NCI-H69 (cell line): ENCODE measurements around the gene SLC17A7.

Experiments
- DNase-seq: peaks from one replicate; lab custom pipeline; 2025; lab: John Stamatoyannopoulos, UW

Gene SLC17A7

DNA sequence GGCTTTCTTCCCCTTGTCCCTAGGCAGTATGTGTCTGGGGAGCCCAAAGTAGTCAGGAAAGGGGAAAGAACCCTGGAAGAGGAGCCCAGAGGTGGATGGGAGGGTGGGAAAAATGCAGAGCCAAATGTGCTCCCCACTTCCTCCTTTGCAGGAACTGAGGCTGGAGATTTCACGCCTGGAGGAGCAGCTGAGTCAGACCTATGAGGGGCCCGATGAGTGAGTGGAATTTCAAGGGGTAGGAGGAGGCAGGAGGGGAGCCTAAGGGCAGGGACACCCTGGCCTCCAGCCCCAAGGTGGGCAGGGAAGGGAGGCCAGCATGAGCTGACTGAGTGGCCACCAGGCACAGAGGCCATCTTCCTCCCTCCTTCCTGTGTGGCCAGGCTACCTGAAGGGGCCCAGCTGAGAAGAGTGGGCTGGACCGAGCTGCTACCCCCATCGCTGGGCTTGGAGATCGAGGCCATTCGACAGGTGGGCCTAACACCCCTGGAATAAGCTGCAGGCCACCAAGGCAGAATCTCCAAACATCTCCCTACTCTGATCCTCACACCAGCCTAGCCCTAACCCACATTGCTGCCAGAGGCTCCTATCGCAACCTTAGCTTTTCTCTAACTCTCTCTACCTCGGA is 32.4 kb downstream of the SLC17A7 start:
- DNase-seq, result no peak

DNA sequence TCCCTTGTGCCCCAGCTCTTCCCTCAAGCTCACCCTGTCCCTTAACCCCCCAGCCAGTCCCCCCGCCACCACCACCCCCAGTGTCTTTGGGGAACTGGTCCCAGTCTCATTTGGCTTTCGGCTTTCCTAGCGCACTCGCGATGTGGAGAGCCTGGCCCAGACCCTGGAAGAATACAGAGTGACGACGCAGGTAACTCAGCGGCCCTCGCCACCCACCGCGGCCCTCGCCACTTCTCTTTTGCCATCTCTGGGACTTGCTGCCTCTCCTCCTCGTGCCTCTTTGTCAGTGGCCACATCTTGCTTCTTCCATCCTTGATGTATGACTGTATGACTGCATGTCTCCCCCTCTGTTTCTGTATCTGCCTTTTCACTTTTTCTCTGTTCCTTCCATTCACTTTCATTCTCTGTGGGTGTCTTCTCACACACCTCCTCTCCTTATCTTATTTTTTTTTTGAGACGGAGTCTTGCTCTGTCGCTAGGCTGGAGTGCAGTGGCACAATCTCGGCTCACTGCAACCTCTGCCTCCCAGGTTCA is 33.8 kb downstream of the SLC17A7 start:
- DNase-seq, result no peak

DNA sequence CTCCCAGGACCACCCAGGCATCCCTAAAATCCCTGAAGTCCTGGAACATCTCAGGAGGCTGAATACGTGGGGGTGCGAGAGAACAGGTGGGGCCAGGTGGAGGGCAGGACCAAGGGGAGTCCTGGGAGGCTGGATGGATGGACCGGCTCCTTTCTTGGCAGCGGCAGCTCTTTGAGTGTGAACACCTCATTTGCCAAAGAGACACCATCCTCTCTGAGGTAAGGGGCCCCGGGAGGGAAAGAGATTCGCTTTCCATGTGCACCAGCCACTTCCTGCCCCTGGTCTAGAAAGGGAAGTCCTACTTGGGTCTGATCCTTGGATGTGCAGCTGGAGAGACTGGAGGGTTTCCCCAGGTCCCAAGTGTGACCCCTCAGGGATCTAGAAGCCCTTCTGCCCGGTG is 34.2 kb downstream of the SLC17A7 start:
- no peak for DNase-seq

DNA sequence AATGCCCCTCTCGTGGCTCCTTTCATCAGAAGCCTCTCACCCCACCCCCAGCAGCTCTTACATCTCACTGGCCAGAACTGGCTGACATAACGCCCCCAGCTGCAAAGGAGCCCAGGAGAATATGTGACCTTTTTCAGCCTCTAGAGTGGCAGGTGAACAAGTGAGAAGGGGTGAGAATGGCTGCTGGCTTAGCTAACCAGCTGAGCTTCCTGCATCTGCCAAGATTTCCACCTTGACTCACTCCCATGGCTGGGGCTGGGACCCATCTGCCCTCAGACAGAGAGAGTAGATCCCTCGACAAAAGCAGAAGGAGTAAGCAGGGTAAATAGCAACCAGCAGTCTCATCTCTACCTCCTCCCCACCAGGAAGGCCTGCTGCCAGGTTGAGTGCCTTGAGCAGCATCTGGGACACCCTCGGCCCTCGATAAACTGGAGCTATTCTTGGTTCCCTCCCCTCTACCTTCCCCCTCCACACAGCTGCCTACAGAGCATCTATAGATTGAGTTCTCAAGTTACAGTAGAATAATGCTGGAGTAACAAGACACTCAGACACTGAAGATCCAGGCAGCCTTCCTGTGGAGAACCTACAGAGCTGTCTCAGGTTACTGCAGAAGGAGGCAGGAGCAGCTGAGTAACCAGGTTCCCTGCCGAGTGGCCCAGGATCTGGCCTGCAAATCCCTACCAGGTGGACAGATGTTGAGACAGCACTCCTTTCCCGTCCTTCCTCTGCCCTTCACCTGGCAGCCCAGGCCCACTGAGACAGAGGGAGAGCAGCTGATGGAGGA is 37.7 kb downstream of the SLC17A7 start:
- peak; percentile 99 for DNase-seq

DNA sequence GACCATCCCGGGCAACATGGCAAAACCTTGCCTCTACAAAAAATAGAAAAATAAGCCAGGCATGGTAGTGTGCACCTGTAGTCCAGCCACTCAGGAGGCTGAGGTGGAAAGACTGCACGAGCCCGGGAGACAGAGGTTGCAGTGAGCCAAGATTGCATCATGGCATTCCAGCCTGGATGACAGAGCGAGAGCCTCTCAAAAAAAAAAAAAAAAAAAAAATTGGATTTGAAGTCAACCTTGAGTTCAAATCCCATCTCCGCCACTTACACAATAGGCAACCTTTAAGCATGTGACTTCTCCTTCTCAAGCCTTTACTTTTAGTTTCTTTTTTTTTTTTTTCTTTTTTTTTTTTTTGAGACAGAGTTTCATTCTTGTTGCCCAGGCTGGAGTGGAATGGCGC is 41.3 kb downstream of the SLC17A7 start:
- DNase-seq, result no peak

DNA sequence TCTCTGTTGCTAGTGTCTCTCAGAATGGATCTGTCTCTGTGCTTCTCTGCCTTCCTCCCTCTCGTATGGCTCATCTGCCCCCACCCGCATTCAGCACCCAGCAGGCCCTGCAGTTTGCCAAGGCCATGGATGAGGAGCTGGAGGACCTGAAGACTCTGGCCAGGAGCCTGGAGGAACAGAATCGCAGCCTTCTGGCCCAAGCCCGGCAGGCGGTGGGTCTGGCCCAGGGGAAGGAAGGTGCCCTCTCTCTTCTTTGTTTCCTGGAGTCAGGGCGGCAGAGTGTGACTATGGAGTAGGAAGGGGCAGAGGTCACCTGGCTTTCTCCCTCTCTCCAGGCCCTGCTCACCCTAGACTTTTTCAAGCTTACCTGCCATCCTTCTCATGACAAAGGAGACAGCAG is 42.4 kb downstream of the SLC17A7 start:
- DNase-seq, result no peak

DNA sequence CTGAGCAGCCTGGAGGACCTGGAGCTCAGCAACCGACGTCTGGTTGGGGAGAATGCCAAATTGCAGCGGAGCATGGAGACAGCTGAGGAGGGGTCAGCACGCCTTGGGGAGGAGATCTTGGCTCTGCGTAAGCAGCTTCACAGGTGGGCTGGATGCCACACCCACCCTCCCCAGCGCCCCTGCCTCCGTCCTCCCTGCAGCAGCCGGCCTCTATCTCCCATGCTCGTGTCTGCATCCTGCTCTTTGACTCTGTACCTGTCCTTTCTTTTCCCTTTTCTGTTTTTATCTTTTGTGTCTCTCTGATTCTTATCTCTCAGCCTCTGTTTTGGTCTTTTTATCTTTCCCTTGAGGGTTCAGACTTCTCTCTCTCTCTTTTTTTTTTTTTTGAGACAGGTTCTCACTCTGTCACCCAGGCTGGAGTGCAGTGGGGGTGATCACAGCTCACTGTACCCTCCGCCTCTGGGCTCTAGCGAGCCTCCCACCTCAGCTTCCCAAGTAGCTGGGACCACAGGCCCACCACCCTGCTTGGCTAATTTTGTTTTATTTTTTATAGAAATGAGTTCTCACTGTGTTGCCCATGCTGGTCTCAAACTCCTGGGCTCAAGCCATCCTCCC is 43.2 kb downstream of the SLC17A7 start:
- peak; percentile 89 for DNase-seq

DNA sequence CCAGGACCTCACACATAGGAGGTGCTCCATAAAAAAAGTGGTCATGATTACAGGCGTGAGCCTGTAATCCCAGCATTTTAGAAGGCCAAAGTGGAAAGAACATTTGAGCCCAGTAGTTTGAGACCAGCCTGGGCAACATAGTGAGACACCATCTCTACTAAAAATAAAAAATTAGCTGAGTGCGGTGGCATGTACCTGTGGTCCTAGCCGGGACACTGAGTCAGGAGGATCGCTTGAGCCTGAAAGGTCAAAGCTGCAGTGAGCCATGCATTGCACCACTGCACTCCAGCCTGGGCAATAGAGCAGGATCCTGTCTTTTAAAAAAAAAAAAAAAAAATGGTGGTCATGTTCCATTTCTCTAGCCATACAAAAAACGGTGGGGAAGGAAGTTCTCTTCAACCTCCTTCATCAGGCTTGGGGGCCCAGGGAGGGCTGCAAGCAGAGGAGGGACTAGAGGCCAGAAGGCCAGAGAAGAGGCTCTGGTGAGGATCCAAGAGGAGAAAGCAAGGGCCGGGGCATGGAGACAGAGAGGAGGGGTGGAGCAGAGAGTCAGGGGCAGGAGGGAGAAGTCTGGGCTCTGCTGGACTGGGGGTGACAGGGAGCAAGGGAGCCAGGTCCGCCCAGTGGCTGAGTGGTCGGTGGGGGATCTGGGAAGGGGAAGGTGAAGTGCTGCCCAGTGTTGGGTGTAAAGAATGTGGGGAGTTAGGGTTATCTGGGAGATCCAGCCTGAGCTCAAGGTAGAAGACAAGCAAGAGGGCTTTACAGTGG is 44.4 kb downstream of the SLC17A7 start:
- DNase-seq, result no peak

DNA sequence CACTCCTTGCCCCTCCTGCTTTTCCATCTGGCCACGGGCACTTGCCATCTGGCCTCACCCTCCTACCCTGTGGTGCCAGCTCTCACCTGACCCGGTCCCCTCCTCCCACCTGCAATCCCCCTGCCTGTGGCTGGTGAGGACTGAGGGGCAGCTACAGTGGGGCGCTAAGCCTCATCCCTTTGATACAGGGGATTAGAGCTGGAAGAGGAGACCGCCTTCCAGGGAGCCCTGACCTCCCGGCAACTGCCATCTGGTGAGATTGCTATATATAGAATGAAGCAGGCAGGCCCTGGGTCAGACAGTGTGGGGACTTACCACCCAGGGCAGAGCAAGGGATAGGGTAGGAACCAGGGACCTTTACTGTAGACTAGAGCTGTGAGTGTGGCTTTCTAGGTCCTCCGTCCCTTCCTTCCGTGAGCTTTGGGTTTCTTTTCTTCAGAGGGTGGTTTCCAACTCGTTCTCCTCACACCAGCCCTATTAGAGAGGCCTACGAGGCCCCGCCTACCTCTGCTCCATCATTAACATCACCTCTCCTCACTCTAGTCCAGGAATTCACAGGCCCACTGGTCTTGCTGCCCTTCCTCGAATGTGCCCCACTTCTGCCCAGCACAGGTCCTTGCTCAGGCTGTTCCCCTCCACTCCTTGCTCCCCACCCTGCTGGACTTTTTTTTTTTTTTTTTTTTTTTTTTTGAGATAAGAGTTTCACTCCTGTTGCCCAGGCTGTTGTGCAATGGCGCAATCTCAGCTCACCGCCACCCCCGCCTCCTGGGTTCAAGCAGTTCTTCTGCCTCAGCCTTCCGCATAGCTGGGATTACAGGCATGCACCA is 45.5 kb downstream of the SLC17A7 start:
- DNase-seq, result peak; percentile 86

DNA sequence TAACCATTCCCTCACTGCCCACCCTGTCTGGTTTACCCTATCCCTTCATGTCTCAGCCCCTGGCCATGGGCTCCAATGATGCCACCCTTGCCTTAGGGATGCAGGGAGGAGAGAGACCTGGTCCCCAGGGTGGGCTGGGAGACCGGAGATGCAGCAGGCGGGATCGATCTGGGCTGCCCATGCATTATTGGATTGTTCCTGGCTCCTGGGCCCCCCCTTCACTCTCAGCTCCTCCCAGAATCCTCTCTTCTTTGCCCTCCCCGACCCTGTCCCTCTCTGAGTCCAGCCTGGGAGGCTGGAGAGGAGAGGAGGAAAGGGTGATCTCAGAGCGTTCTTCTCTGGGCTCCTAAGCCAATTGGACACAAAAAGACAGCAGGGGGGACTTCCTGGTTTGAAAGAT is 47.4 kb downstream of the SLC17A7 start:
- DNase-seq, result no peak

DNA sequence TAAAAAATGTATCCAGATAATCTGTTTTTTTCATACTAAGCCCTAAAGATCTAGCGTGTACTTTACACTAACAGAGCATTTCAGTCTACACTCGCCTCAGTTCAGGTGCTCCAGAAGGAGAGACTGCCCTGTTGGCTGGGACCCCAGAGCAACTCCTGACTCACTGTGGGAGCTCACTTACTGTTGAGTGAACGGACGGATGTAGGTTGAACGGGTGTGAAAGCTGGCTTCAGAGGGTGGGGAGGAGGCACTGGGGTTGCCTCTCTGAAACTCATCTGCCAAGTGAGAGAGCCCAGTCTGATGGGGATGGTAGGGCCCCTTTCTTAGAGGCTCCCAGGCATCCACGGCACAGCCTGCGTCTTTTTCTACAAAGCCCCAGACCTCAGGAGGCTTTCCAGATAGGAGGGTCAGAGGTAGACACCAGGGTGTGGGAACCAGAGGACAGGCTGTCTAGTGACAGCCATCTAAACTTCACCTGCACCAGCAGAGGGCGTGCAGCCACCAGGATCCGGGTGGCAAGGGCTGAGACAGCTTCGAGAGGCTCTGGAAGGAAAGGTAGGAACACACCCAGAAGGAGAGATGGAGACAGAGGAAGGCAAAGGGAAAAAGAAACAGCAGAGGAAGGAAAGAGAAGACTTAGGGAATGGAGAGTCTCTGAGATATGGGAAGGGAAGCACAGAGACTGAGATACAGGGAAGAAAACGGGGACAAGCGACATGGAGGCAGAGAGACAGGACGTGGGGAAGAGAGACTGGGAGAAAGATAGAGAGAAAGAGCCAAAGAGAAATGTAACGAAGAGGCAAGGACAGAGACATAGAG is 49.5 kb downstream of the SLC17A7 start:
- peak; percentile 91 for DNase-seq

DNA sequence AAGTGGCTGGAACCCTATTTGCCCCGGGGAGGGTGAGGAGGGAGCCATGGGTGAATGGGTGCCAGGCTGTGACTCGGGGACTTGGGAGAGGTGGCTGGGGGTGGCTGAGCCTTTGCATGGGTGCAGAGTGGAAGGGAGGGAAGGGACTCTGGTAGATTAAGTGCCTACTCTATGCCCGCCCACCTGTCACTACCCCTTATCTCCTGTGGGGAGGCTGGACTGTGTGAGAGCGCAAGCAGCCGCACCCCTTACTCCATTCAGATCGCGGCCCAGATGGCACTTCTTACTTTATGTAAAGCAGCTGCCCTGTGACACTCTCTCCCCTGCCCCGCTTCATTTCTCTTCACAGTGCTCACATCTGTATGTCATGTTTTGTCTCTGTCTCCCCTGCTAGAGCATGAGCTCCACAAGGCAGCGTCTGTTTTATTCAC is 50.4 kb downstream of the SLC17A7 start:
- peak; percentile 81 for DNase-seq

DNA sequence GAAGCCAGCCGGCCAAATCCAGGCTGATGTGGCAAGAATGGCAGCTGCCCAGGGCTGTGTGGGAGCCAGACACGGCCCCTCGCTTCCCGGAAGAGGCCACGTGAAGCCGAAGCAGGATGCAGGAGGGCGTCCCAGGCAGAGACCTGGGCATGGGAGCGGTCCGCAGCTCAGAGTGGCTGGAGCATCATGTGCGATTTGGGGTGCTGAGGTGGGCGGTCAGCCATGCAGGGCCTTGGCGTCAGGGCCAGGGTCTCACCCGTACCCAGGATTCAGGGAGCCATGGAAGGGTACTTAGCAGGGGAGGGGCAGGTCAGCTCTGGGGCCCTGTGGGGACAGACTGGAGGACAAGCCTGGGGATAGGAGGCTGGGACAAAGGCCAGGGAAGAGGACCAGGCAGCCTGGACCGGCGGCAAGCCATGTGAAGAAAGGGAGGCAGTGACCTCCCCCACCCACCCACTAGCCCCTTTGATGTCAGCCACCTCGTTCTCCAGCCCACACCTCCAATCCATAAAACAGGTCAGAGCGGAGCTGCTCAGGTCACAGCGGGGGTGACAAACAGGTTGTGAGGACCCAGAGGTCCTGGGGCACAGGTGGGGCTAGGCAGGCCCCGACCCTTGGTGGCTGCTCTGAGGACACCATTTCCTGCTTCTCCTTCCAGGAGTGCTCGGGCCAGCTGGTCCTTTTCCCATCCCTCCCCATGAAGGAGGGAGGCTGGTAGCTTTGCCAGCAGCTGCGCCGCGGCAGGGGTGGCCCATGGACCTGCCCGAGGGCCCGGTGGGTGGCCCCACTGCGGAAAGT is 51.0 kb downstream of the SLC17A7 start:
- DNase-seq, result peak; percentile 81

DNA sequence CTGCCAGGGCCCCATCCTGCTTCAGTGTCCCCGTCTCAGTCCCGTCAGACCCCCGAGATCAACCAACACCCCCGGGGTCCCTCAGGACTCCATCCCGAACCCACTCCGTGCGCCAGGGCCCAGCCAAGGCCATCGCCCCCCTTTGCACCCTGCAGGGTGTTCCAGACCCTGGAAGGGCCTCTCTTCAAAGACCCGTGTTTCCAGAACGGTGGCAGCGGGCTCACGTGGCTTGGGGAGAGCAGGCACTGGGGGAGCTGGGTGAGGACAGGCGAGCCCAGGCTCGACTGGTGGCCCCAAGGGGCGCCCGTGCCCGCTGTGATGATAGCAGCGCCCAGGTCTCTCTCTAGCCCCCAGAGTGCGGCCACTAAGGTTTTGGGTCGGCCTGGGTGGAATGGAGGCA is 51.9 kb downstream of the SLC17A7 start:
- DNase-seq, result no peak

DNA sequence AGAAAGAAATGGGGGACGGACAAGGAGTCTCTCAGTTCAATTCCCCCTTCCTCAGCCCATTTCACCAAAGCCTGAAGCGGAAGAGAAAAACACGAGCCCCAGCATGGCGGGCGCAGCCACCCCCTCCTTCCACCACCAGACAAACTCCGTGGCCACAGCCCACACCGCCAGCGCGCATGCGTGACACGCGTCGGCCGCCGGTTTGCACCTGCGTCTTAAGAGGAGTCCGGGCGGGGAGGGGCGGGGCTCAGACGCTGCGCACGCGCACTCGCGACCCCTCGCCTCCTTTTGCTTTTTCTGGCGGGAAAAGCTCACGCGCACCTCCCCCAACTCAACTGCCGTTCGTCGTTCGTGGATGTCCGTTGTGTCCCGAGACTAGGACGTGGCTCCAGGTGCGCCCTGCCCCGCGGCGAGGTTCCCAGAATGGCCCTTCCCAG is 53.4 kb downstream of the SLC17A7 start, which contains the start of gene KASH5:
KASH5 (plus strand) TSS at position 314 of the 437 bp plus-strand sequence. CDS start 2,635 bp downstream, outside the sequence.
- DNase-seq, result peak; percentile 82

DNA sequence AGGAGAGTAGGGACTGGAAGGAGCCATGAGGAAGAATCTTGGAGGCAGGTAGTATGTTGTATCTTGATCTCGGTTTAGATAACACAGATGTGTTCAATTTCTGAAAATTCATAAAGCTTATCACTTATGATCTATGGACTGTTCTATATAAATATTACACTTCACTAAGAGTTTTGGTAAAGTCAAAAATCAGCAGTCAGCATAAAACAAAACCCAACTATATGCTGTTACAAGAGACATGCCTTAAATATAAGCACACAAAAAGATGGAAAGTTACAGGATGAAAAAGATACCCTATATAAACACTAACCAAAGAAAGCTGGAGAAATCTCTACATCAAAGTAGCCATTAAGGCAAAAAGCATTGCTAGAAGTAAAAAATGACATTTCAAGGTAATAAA is 57.7 kb downstream of the SLC17A7 start:
- DNase-seq, result no peak

DNA sequence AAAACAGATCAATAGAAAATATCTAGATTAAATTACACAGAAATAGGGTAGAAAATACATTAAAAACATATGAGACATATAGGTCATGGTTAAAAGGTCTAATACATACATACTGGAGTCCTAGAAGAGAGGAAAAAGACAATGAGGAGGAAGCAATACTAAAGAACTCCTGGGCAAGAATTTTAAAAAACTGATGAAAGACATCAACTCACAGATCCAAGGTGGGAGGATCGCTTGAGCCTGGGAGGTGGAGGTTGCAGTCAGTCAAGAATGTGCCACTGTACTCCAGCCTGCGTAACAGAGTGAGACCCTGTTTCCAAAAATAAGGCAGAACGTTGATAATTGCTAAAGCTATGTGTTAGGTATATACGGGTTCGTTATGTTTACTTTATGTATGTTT is 58.7 kb downstream of the SLC17A7 start:
- no peak for DNase-seq

DNA sequence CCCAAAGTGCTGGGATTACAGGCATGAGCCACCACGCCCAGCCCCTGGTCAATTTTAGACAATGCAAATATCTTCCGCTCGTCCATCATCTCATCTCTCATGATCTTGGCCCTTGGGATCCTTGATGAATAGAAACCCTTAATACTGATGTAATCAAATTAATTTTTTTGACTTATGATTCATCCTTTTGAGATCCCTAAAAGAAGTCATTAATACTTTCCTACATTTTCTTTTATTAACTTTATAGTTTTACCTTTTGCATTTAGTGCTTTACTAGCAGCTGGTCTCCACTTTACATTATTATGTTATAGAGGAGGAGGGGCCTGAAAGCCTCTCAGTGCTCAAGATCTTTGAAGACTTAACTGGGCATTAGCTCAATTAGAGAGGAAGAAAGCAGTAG is 60.9 kb downstream of the SLC17A7 start:
- no peak for DNase-seq
